CD8-positive, alpha-beta memory T cell (primary cell): ENCODE results near the gene CDKN2C. TPM values are rescaled to one million over a fixed set of nuclear protein-coding genes. Genes with fewer than 3 reads are reported as not detected.
"Not testable (repeated sequence)": the region's sequence is repeated elsewhere in the genome, so short reads cannot be mapped to it uniquely, and the experiment has no call there.

Experiments used
- CTCF ChIA-PET: fragments of 350-600 bp; sonication (Branson Sonifier 250); formaldehyde crosslinking; loops from one replicate; lab custom pipeline; 2021; ENCODE audit warnings: antibody characterized with exemption; lab: Charles Lee
- POLR2A ChIA-PET: fragments of 350-600 bp; sonication (Branson Sonifier 250); formaldehyde crosslinking; loops from one replicate; lab custom pipeline; 2021; ENCODE audit warnings: antibody characterized with exemption; lab: Charles Lee
- DNase-seq, 5 donors: peaks; one replicate each; pipeline versions ENCODE4 v3.0.0 to v3.0.0-alpha.2; 2020 to 2022; ENCODE audit warnings: mixed read lengths in 1 of 5
- H3K27ac ChIP-seq: one replicate; pipeline ENCODE4 v1.7.0; 2013; ENCODE audit warnings: low read depth, mild to moderate bottlenecking, low read length, moderate library complexity
- H3K27me3 ChIP-seq: 2 replicates; pipeline ENCODE4 v1.7.0; 2013; ENCODE audit warnings: low read length, mild to moderate bottlenecking; ENCODE audit not compliant: insufficient read depth, poor library complexity, severe bottlenecking
- H3K36me3 ChIP-seq: 2 replicates; pipeline ENCODE4 v1.7.0; 2013; ENCODE audit warnings: mild to moderate bottlenecking, low read length, moderate library complexity; ENCODE audit not compliant: insufficient read depth
- H3K4me1 ChIP-seq: 2 replicates; pipeline ENCODE4 v1.7.0; 2013; ENCODE audit warnings: mild to moderate bottlenecking, low read length, moderate library complexity; ENCODE audit not compliant: insufficient read depth
- H3K4me3 ChIP-seq: 2 replicates; pipeline ENCODE4 v1.7.0; 2013; ENCODE audit warnings: mild to moderate bottlenecking, low read length
- H3K9me3 ChIP-seq: 2 replicates; pipeline ENCODE4 v1.7.0; 2013; ENCODE audit warnings: mild to moderate bottlenecking, low read length
- H3K27ac Mint-ChIP-seq, 8 donors: one replicate each; pipeline ENCODE4 v1.8.0; 2020 to 2021; ENCODE audit warnings: mixed read lengths in 8 of 8, mild to moderate bottlenecking in 6 of 8, inconsistent platforms in 3 of 8, moderate library complexity in 3 of 8
- H3K27me3 Mint-ChIP-seq, 2 donors: one replicate each; pipeline ENCODE4 v1.8.0; 2020 to 2021; ENCODE audit warnings: mixed read lengths in 2 of 2, mild to moderate bottlenecking in 1 of 2, moderate library complexity in 1 of 2
- H3K36me3 Mint-ChIP-seq, 3 donors: one replicate each; pipeline ENCODE4 v1.8.0; 2020 to 2021; ENCODE audit warnings: mixed read lengths in 3 of 3, inconsistent platforms in 1 of 3, mild to moderate bottlenecking in 1 of 3
- H3K4me1 Mint-ChIP-seq, 3 donors: one replicate each; pipeline ENCODE4 v1.8.0; 2020 to 2021; ENCODE audit warnings: mixed read lengths in 3 of 3, inconsistent platforms in 1 of 3, mild to moderate bottlenecking in 1 of 3
- H3K4me3 Mint-ChIP-seq, 7 donors: one replicate each; pipeline ENCODE4 v1.8.0; 2020 to 2021; ENCODE audit warnings: mixed read lengths in 7 of 7, mild to moderate bottlenecking in 6 of 7, moderate library complexity in 4 of 7, inconsistent platforms in 2 of 7
- H3K9me3 Mint-ChIP-seq, 5 donors: one replicate each; pipeline ENCODE4 v1.8.0; 2020 to 2022; ENCODE audit warnings: mixed read lengths in 5 of 5, mild to moderate bottlenecking in 3 of 5, moderate library complexity in 2 of 5, inconsistent platforms in 1 of 5
- polyA plus RNA-seq: library from polyadenylated mRNA; unstranded; fragments of 300-500 nt; fragmentation: Illumina TruSeq; gene quantifications from one replicate; pipeline ENCODE4 v1.2.3, GENCODE V29; 2021
- total RNA-seq, 2 experiments: library from RNA; stranded (reverse); gene quantifications; one replicate each; pipeline ENCODE4 v1.2.3, GENCODE V29; 2021

Gene CDKN2C
- total and polyA plus RNA-seq, 3 experiments from 2014 or later = 6.5 to 9.9 (median 6.6) TPM

DNA sequence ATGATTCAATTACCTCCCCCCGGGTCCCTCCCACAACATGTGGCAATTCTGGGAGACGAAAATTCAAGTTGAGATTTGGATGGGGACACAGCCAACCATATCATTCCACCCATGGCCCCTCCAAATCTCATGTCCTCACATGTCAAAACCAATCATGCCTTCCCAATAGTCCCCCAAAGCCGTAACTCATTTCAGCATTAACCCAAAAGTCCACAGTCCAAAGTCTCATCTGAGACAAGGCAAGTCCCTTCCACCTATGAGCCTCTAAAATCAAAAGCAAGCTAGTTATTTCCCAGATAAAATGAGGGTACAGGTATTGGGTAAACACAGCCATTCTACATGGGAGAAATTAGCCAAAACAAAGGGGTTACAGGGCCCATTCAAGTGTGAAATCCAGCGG lies 38.0 kb upstream of the CDKN2C start:
- H3K9me3 Mint-ChIP-seq, H3K27ac ChIP-seq, H3K36me3 Mint-ChIP-seq, H3K4me3 ChIP-seq, H3K9me3 ChIP-seq, H3K27me3 ChIP-seq, POLR2A ChIA-PET, H3K4me1 ChIP-seq, DNase-seq, H3K36me3 ChIP-seq, H3K4me3 Mint-ChIP-seq, H3K27me3 Mint-ChIP-seq, CTCF ChIA-PET: not testable (repeated sequence)
- peaks cover 31 to 48% (median 42%) of the 10 kb centered on the region in 3 donors for H3K4me1 Mint-ChIP-seq
- peak overlapping the region in 1 of 8 donors; percentile 45 for H3K27ac Mint-ChIP-seq

DNA sequence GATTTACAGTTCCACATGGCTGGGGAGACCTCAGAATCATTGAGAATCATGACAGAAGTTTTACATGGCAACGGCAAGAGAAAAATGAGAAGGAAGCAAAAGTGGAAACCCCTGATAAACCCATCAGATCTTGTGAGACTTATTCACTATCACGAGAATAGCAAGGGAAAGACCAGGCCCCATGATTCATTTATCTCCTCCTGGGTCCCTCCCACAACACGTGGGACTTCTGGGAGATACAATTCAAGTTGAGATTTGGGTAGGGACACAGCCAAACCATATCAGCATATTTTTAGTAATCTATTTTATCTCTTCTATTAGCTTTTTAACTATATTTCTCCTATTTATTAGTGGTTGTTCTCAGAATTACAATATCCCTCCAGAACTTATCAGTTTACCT lies 36.3 kb upstream of the CDKN2C start:
- H3K36me3 Mint-ChIP-seq, POLR2A ChIA-PET, H3K27me3 Mint-ChIP-seq, H3K9me3 Mint-ChIP-seq, H3K36me3 ChIP-seq, DNase-seq, H3K9me3 ChIP-seq, H3K27ac ChIP-seq, H3K4me1 ChIP-seq, H3K4me3 ChIP-seq, CTCF ChIA-PET, H3K4me3 Mint-ChIP-seq, H3K27me3 ChIP-seq: not testable (repeated sequence)
- Mint-ChIP-seq H3K27ac (peak overlapping the region in 2 of 8 donors; percentile 4 to 56), H3K4me1 (peaks cover 31 to 60% (median 59%) of the 10 kb centered on the region in 3 donors)

DNA sequence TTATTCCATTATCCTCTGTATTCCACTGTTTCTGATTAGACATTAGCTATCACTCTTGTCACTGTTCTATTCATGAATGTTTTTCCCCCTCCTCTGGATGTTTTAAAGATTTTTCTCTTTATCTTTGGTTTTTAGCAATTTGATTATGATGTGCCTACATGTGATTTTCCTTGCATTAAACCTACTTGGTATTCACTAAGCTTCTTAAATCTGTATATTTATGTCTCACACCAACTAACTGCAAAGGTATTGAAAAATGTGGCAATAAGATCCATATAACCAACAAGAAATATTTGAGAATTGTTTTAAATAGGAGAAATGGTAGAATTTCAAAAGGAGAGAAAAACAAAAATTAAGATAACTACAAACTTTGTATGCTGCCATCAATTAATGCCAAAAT lies 35.2 kb upstream of the CDKN2C start:
- H3K4me3 ChIP-seq = no peak overlapping the region
- DNase-seq = no peak
- Mint-ChIP-seq H3K27me3 (no peaks in the 10 kb centered on the region), H3K27ac (peak overlapping the region in 1 of 8 donors; percentile 51), H3K36me3 (peaks cover 0 to 3% (median 0%) of the 10 kb centered on the region in 3 donors), H3K4me3 (no peak overlapping the region), H3K4me1 (peaks cover 31 to 61% (median 60%) of the 10 kb centered on the region in 3 donors), H3K9me3 (no peaks in the 10 kb centered on the region)
- no peaks in the 10 kb centered on the region for H3K36me3 ChIP-seq
- no peaks in the 10 kb centered on the region for H3K27me3 ChIP-seq
- CTCF ChIA-PET = interaction anchor here (1.6 kb wide), 1 partner anchor 26 kb away, joined by 3 read pairs; no protein-coding TSS in a partner anchor
- H3K9me3 ChIP-seq = no peaks in the 10 kb centered on the region
- no peak overlapping the region for H3K27ac ChIP-seq
- POLR2A ChIA-PET = no interaction called here
- H3K4me1 ChIP-seq = no peaks in the 10 kb centered on the region

DNA sequence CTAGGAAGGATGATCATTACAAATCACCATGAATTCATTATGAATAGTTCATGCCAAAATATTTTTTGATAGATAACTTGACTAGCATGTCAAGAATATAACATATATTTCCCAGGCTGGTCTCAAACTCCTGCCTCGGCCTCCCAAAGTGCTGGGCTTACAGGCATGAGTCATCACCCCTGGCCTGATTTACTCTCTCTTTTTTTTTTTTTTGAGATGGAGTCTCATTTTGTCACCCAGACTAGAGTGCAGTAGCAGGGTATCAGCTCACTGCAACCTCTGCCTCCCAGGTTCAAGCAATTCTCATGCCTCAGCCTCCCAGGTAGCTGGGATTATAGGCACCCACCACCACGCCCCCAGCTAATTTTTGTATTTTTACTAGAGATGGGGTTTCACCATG lies 34.8 kb upstream of the CDKN2C start:
- H3K36me3 ChIP-seq, H3K4me3 Mint-ChIP-seq, H3K4me1 ChIP-seq, H3K36me3 Mint-ChIP-seq, H3K9me3 Mint-ChIP-seq, H3K9me3 ChIP-seq, H3K27me3 ChIP-seq, H3K27me3 Mint-ChIP-seq, DNase-seq, H3K4me3 ChIP-seq, H3K27ac ChIP-seq: not testable (repeated sequence)
- POLR2A ChIA-PET = interaction anchor here (0.5 kb wide), 1 partner anchor 166 kb away, joined by 3 read pairs; no protein-coding TSS in a partner anchor
- Mint-ChIP-seq H3K4me1 (peaks cover 28 to 60% (median 57%) of the 10 kb centered on the region in 3 donors), H3K27ac (peak overlapping the region in 1 of 8 donors; percentile 58)
- CTCF ChIA-PET = interaction anchor here (1.6 kb wide), 1 partner anchor 25 kb away, joined by 3 read pairs; no protein-coding TSS in a partner anchor

DNA sequence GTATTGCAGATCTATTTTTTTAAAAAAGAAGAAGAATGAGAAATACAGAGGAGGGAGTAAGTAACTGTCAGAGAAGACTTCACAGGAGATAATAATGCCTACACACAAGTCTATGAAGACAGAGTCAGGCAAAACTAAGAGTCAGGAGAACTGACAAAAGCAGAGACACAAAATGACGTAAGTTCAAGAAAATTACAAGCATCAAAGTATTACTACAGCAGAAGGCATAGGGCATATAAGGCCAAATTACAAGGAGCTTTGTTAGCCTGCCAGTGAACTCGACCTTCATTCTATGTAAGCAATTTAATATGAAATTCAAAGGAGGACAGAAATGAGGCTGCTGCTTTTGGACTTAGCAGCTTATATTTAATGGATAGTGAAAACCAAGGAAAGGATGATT lies 33.7 kb upstream of the CDKN2C start:
- POLR2A ChIA-PET = no interaction called here
- no peaks in the 10 kb centered on the region for H3K27me3 Mint-ChIP-seq
- CTCF ChIA-PET = interaction anchor here (1.6 kb wide), 1 partner anchor 24 kb away, joined by 3 read pairs; no protein-coding TSS in a partner anchor

DNA sequence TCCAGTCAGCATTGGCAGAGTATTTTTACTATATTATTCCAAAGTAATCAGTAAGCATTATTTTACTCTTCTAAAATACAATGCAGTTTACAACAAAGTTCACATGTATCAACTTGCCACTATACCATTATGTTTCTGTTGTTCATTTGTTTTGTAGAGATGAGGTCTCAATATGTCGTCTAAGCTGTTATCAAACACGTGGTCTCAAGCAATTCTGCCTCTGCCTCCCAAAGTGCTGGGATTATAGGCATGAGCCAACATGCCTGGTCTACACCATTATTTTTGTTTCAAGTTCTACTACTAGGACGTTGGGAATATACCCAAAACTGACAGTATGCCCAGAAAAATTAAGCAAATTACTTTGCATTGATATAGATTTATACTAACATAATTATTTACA lies 29.8 kb upstream of the CDKN2C start:
- Histone ChIP-seq H3K27me3 (no peaks in the 10 kb centered on the region), H3K4me3 (no peak overlapping the region), H3K4me1 (no peaks in the 10 kb centered on the region), H3K36me3 (no peaks in the 10 kb centered on the region), H3K9me3 (no peaks in the 10 kb centered on the region), H3K27ac (no peak overlapping the region)
- Mint-ChIP-seq H3K27ac (no peak overlapping the region), H3K9me3 (no peaks in the 10 kb centered on the region), H3K27me3 (no peaks in the 10 kb centered on the region), H3K36me3 (peaks cover 0 to 5% (median 4%) of the 10 kb centered on the region in 3 donors), H3K4me3 (no peak overlapping the region), H3K4me1 (peaks cover 25 to 75% (median 56%) of the 10 kb centered on the region in 3 donors)
- DNase-seq = no peak
- CTCF ChIA-PET = interaction anchor here (1.3 kb wide), 1 partner anchor 11 kb away, joined by 4 read pairs; no protein-coding TSS in a partner anchor
- POLR2A ChIA-PET = no interaction called here

More for the DNA sequence above, 33.7 kb upstream of the CDKN2C start:
- Histone ChIP-seq H3K9me3 (no peaks in the 10 kb centered on the region), H3K27me3 (no peaks in the 10 kb centered on the region), H3K4me1 (no peaks in the 10 kb centered on the region), H3K36me3 (no peaks in the 10 kb centered on the region), H3K4me3 (no peak overlapping the region), H3K27ac (no peak overlapping the region)
- H3K27ac Mint-ChIP-seq = peak overlapping the region in 2 of 8 donors; percentile 27 to 58
- H3K36me3 Mint-ChIP-seq = peaks cover 0 to 3% (median 0%) of the 10 kb centered on the region in 3 donors
- DNase-seq = no peak
- H3K4me3 Mint-ChIP-seq = no peak overlapping the region
- no peaks in the 10 kb centered on the region for H3K9me3 Mint-ChIP-seq
- H3K4me1 Mint-ChIP-seq = peaks cover 27 to 60% (median 57%) of the 10 kb centered on the region in 3 donors

DNA sequence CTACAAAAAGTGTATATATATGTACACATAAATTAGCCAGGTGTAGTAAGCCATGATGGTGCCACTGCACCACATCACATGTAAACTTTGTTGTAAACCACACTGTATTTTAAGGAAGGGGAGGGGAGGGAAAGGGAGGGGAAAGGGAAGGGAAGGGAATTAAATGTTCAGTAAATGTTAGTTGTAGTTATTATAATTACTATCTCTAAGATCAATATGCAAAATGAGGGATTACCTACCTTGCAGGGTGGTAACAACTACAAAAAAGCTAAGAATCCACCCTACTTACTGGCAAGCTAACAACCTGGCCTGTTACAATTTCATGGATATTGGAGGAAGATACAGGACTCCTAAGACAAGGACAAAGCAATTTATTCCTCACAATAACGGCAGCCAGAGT lies 27.7 kb upstream of the CDKN2C start:
- Histone ChIP-seq H3K4me1 (peaks cover 4% of the 10 kb centered on the region), H3K4me3 (no peak overlapping the region), H3K27me3 (no peaks in the 10 kb centered on the region), H3K9me3 (no peaks in the 10 kb centered on the region), H3K36me3 (no peaks in the 10 kb centered on the region), H3K27ac (no peak overlapping the region)
- Mint-ChIP-seq H3K4me1 (peaks cover 31 to 77% (median 62%) of the 10 kb centered on the region in 3 donors), H3K36me3 (peaks cover 0 to 5% (median 4%) of the 10 kb centered on the region in 3 donors), H3K9me3 (no peaks in the 10 kb centered on the region), H3K4me3 (no peak overlapping the region), H3K27me3 (no peaks in the 10 kb centered on the region), H3K27ac (no peak overlapping the region)
- no peak for DNase-seq
- ChIA-PET POLR2A (no interaction called here), CTCF (no interaction called here)

DNA sequence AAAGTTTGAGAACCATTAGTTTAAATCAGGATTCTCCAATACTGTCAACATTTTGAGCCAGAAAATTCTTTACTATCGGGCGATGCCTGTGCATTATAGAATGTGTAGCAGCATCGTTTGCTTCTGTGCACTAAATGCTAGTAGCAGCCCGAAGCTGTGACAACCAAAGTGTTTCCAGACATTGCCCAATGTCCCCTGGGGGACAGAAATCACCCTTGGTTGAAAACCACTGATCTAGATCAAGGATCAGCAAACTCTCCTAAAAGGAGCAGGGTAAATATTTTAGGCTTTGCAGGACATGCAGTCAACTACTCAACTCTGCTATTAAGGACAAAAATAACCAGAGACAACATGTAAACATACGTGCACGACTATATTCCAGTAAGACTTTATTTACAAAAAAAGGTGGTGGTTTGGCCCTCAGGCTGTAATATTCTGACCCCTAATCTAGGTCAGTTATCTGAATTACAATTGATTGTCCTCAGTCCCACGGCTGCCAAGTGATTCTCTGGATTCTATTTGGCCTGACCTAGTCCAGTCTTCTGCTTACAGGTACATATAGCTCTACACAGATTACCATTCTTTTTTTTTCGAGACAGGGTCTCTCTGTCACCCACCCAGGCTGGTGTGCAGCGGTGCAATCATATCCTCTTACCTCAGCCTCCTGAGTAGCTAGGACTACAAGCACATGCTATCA lies 20.6 kb upstream of the CDKN2C start:
- Mint-ChIP-seq H3K27ac (peak overlapping the region in 1 of 8 donors; percentile 45), H3K27me3 (no peaks in the 10 kb centered on the region), H3K36me3 (peaks cover 0 to 7% (median 6%) of the 10 kb centered on the region in 3 donors), H3K4me3 (no peak overlapping the region), H3K9me3 (no peaks in the 10 kb centered on the region), H3K4me1 (peaks cover 43 to 72% (median 58%) of the 10 kb centered on the region in 3 donors)
- Histone ChIP-seq H3K36me3 (no peaks in the 10 kb centered on the region), H3K4me3 (no peak overlapping the region), H3K27ac (no peak overlapping the region), H3K9me3 (no peaks in the 10 kb centered on the region), H3K4me1 (peaks cover 9% of the 10 kb centered on the region), H3K27me3 (no peaks in the 10 kb centered on the region)
- DNase-seq = no peak
- CTCF ChIA-PET = no interaction called here
- POLR2A ChIA-PET = interaction anchor here (0.6 to 1.1 kb wide), 2 partner anchors 9 to 11 kb away, joined by 3 read pairs; no protein-coding TSS in a partner anchor
